KMS-11 (cell line): Measurements from ENCODE around the gene LRRC56.
A peak's percentile ranks its signal among the peaks of the same experiment; 100 is the strongest.

Experiments used
- H2AFZ ChIP-seq: fragments of 200-600 bp; sonication (generic); 2 replicates; pipeline ENCODE4 v1.6.1; 2016; ENCODE audit warnings: antibody characterized with exemption, mixed run types, low read depth
- H3K27ac ChIP-seq: fragments of 200-600 bp; sonication (generic); 2 replicates; pipeline ENCODE4 v1.6.1; 2016; ENCODE audit warnings: mild to moderate bottlenecking, mixed run types
- H3K27me3 ChIP-seq: fragments of 200-600 bp; sonication (generic); 2 replicates; pipeline ENCODE4 v1.6.1; 2017; ENCODE audit warnings: mild to moderate bottlenecking, low read depth, mixed run types, moderate library complexity; ENCODE audit not compliant: insufficient read depth
- H3K36me3 ChIP-seq: fragments of 200-600 bp; sonication (generic); 2 replicates; pipeline ENCODE4 v1.6.1; 2017; ENCODE audit warnings: mild to moderate bottlenecking, mixed run types; ENCODE audit not compliant: insufficient read depth
- H3K4me1 ChIP-seq: fragments of 200-600 bp; sonication (generic); 2 replicates; pipeline ENCODE4 v1.6.1; 2016; ENCODE audit warnings: mild to moderate bottlenecking, low read depth, mixed run types; ENCODE audit not compliant: poor library complexity, severe bottlenecking
- H3K4me2 ChIP-seq: fragments of 200-600 bp; sonication (generic); 2 replicates; pipeline ENCODE4 v1.7.0; 2016; ENCODE audit warnings: mild to moderate bottlenecking, mixed run types
- H3K4me3 ChIP-seq: fragments of 200-600 bp; sonication (generic); IDR thresholded peaks from 2 replicates; pipeline ENCODE4 v1.6.1; 2017; ENCODE audit warnings: low read depth, low read length, mixed read lengths; ENCODE audit not compliant: insufficient read depth
- H3K79me2 ChIP-seq: fragments of 200-600 bp; sonication (generic); 2 replicates; pipeline ENCODE4 v1.6.1; 2016; ENCODE audit warnings: low read depth, mixed run types; ENCODE audit not compliant: insufficient read depth
- H3K9ac ChIP-seq: fragments of 200-600 bp; sonication (generic); 2 replicates; pipeline ENCODE4 v1.6.1; 2016; ENCODE audit warnings: mild to moderate bottlenecking, mixed run types
- H4K20me1 ChIP-seq: fragments of 200-600 bp; sonication (generic); 2 replicates; pipeline ENCODE4 v1.6.1; 2016; ENCODE audit warnings: mild to moderate bottlenecking, mixed run types; ENCODE audit not compliant: insufficient read depth
- TF ChIP-seq, protein P1 (sequence below): fragments of 200-600 bp; sonication (generic); conservative IDR thresholded peaks from 2 replicates; pipeline ENCODE4 v1.6.1; 2017; ENCODE audit warnings: low read depth, mild to moderate bottlenecking, antibody characterized with exemption, low read length, moderate library complexity, mixed read lengths

The LRRC56 gene

DNA sequence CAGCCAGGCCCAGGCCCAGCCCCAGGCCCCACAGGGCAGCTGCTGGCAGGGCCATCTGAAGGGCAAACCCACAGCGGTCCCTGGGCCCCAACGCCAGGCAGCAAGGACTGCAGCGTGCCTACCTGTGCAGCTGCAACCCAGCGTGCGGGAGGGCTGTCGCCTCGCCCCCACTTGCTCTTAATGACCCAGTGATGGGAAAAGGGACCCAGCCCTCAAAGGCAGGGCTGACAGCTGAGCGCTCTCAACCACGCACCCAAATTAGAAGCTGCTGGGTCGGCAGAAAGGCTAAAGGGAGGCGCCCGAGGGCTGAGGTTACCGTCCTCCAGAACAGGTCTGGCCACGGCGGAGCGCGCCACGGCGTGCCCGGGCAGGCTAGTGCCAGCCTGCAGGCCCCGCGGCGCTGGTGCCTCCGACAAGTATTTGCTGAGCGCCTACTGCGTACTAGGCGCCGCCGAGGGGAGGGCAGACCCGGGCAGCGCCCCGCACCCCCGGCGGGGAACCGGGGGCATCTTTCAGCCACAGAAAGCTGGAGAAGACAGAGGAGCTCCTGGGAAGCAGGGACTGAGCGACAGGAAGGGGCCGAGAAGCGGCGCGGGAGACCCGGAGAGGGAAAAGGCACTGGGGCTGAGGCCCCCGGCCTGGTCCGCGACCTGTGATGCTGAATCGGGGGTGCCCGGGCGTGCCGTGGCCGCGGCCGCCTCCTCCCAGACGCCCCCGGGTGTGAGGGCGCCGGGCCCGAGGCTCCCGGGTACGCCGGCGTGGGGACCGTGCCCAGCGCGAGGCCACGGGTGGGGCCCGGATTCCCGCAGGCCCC lies 2.7 kb upstream of the LRRC56 start:
- TF ChIP-seq, protein P1, sequence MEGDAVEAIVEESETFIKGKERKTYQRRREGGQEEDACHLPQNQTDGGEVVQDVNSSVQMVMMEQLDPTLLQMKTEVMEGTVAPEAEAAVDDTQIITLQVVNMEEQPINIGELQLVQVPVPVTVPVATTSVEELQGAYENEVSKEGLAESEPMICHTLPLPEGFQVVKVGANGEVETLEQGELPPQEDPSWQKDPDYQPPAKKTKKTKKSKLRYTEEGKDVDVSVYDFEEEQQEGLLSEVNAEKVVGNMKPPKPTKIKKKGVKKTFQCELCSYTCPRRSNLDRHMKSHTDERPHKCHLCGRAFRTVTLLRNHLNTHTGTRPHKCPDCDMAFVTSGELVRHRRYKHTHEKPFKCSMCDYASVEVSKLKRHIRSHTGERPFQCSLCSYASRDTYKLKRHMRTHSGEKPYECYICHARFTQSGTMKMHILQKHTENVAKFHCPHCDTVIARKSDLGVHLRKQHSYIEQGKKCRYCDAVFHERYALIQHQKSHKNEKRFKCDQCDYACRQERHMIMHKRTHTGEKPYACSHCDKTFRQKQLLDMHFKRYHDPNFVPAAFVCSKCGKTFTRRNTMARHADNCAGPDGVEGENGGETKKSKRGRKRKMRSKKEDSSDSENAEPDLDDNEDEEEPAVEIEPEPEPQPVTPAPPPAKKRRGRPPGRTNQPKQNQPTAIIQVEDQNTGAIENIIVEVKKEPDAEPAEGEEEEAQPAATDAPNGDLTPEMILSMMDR: no peak
- Histone ChIP-seq H3K9ac (peak overlapping the region; percentile 66), H3K79me2 (peaks cover 4% of the 10 kb centered on the region; the same call in 1 of the 2 replicates), H3K27me3 (no peaks in the 10 kb centered on the region), H3K36me3 (no peaks in the 10 kb centered on the region), H3K4me1 (peaks cover 29% of the 10 kb centered on the region), H3K4me2 (peak overlapping the region; percentile 85), H4K20me1 (no peaks in the 10 kb centered on the region), H3K27ac (peak overlapping the region; percentile 61), H2AFZ (peak overlapping the region; percentile 47), H3K4me3 (no peak overlapping the region)

DNA sequence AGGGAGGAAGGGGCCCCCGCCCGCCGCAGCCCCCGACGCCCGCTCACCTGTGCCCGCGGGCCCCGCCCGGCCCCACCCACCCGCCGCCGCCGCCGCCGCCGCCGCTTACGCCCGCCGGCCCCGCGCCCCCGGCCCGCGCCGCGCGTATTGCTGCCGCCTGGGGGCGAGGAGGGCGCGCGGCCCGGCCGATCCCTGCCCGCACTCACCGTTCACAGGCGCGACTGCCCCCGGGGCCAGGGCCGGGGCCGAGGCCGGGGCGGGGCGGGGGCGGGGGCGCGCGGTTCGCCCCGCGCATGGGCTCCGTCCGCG lies 2.2 kb upstream of the LRRC56 start:
- H3K27me3 ChIP-seq: no peaks in the 10 kb centered on the region
- H3K9ac ChIP-seq: no peak overlapping the region; the same call in 1 of the 2 replicates
- H3K4me1 ChIP-seq: peaks cover 29% of the 10 kb centered on the region
- H4K20me1 ChIP-seq: no peaks in the 10 kb centered on the region
- no peak overlapping the region for H3K27ac ChIP-seq
- H2AFZ ChIP-seq: no peak overlapping the region
- H3K79me2 ChIP-seq: peaks cover 4% of the 10 kb centered on the region; the same call in 1 of the 2 replicates
- no peak overlapping the region for H3K4me2 ChIP-seq
- no peak overlapping the region for H3K4me3 ChIP-seq
- H3K36me3 ChIP-seq: no peaks in the 10 kb centered on the region
- TF ChIP-seq, protein P1: no peak

- Histone ChIP-seq H3K79me2 (peaks cover 4% of the 10 kb centered on the region; the same call in 1 of the 2 replicates), H3K36me3 (no peaks in the 10 kb centered on the region), H3K4me1 (peaks cover 29% of the 10 kb centered on the region), H4K20me1 (no peaks in the 10 kb centered on the region), H3K4me2 (peak within 1 kb of the TSS; percentile 85), H2AFZ (peak within 1 kb of the TSS; percentile 83), H3K27me3 (no peaks in the 10 kb centered on the region), H3K4me3 (no peak within 1 kb of the TSS), H3K27ac (peak within 1 kb of the TSS; percentile 85), H3K9ac (peak within 1 kb of the TSS; percentile 84)
- TF ChIP-seq, protein P1: no peak
Observed at GRCh38 chr11:535519-536454, 1.5 kb upstream of the LRRC56 start, which contains the start of gene HRAS. HRAS (minus strand) TSS chr11:535576.

- Histone ChIP-seq H3K27me3 (no peaks in the 10 kb centered on the region), H3K4me3 (no peak overlapping the region), H2AFZ (peak overlapping the region; percentile 83), H3K27ac (peak overlapping the region; percentile 85), H4K20me1 (no peaks in the 10 kb centered on the region), H3K79me2 (peaks cover 4% of the 10 kb centered on the region; the same call in 1 of the 2 replicates), H3K4me1 (peaks cover 29% of the 10 kb centered on the region), H3K36me3 (no peaks in the 10 kb centered on the region), H3K9ac (peak overlapping the region; percentile 84), H3K4me2 (peak overlapping the region; percentile 76)
- TF ChIP-seq, protein P1: no peak
Observed at GRCh38 chr11:537622-538430, 499 bp downstream of the LRRC56 start.
